ENCODE measurements around the gene SOST. TPM values are rescaled to one million over a fixed set of nuclear protein-coding genes. Genes with fewer than 3 reads are reported as not detected.
A peak's percentile ranks its signal among the peaks of the same experiment; 100 is the strongest.

The SOST gene
- total RNA-seq, 2 donors from 2014 or later: 45.2 to 55.4 TPM

DNA sequence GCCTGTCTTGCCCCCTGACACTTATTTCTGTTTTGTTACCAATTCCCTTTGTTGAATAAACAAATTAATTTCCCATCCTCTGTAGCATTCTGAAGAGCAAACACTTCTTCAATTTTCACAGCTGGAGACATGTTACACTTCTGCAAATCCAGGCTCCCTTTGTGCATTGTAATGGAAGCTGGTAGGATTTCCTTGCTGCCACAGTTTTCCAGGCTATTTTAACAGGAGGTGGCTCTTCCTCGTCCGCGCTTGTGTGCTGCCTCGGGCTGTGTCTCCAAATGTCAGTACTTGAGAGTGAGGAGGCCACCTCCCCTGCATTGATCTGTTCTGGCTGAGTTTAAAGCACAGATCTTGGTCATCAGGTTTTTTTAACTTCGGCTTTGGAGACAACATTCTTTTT, 40.0 kb downstream of the SOST start:
- TF ChIP-seq, protein P1, sequence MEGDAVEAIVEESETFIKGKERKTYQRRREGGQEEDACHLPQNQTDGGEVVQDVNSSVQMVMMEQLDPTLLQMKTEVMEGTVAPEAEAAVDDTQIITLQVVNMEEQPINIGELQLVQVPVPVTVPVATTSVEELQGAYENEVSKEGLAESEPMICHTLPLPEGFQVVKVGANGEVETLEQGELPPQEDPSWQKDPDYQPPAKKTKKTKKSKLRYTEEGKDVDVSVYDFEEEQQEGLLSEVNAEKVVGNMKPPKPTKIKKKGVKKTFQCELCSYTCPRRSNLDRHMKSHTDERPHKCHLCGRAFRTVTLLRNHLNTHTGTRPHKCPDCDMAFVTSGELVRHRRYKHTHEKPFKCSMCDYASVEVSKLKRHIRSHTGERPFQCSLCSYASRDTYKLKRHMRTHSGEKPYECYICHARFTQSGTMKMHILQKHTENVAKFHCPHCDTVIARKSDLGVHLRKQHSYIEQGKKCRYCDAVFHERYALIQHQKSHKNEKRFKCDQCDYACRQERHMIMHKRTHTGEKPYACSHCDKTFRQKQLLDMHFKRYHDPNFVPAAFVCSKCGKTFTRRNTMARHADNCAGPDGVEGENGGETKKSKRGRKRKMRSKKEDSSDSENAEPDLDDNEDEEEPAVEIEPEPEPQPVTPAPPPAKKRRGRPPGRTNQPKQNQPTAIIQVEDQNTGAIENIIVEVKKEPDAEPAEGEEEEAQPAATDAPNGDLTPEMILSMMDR (IDR thresholded peaks at IDR 0.05): no peak
- no peaks in the 10 kb centered on the region for H3K27me3 ChIP-seq (replicated peaks; ENCODE audit: insufficient read depth)
- no peak for ATAC-seq (ENCODE audit: insufficient number of reproducible peaks, low FRiP score, low read depth)
- peak overlapping the region in 1 of 2 donors; percentile 37 for H3K27ac ChIP-seq
- no peaks in the 10 kb centered on the region for H3K36me3 ChIP-seq
- DNase-seq (ENCODE audit: low spot score): no peak
- H3K4me1 ChIP-seq (ENCODE audit: control insufficient read depth in 1 of 2, low read depth in 2 of 2): peaks cover 11 to 26% of the 10 kb centered on the region in 2 donors
- H3K4me3 ChIP-seq: no peak overlapping the region
- H3K9me3 ChIP-seq: no peaks in the 10 kb centered on the region

DNA sequence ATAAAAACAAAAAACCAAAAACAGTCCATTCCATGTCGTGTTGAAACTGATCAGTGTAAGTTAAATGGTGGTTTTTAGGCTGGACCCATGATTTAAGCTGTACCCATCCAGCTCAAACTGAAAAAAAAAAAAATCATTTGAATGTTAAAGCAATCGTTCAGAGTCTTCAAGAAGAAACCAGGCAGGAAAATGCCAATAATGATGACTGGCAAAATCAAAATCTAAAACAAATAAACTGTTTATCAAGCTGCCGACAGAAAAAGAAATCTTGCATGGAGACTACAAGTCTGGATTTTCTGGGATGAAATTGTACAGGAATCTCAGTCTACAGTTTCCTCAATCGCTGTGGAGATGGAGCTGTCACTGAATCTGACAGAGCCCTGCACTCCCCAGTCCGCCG, 40.7 kb downstream of the SOST start:
- TF ChIP-seq, protein P1 (IDR thresholded peaks at IDR 0.05): no peak
- ATAC-seq (ENCODE audit: insufficient number of reproducible peaks, low FRiP score, low read depth) (no peak), DNase-seq (ENCODE audit: low spot score) (no peak)
- Histone ChIP-seq H3K36me3 (no peaks in the 10 kb centered on the region), H3K9me3 (no peaks in the 10 kb centered on the region), H3K4me3 (no peak overlapping the region), H3K27me3 (replicated peaks; ENCODE audit: insufficient read depth) (no peaks in the 10 kb centered on the region), H3K4me1 (ENCODE audit: control insufficient read depth in 1 of 2, low read depth in 2 of 2) (peaks cover 15 to 32% of the 10 kb centered on the region in 2 donors), H3K27ac (no peak overlapping the region)

DNA sequence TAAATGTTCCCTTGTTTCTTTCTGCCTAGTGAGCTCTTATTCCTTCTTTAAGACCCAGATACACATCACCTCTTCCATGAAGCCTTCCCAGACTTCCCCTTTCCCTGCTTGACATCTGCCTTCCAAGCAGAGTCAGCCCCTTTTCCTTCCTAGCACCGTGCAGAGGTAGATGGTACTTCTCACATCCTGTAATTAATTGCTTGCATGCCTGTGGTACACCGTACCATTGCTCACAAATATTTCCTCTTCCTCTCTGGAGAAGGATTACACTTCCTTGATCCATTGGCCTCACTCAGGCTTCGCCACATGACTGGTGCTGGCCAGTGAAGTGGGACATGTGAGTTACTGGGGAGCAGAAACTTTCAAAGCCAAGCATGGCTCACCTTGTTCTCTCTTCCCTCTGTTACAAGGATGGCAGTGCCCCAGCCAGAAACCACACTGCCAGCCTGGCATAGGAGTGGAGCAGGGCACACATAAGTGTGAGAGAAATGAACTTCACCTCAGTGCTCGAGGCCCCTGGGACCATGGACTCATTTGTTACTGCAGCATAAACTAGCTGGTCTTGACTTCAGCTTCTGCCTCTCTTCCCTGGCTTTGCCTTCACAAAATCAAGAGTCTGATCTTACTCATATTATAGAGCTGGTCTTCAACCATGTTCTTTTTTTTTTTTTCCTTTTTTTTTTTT, 44.0 kb downstream of the SOST start:
- no peaks in the 10 kb centered on the region for H3K27me3 ChIP-seq (replicated peaks; ENCODE audit: insufficient read depth)

DNA sequence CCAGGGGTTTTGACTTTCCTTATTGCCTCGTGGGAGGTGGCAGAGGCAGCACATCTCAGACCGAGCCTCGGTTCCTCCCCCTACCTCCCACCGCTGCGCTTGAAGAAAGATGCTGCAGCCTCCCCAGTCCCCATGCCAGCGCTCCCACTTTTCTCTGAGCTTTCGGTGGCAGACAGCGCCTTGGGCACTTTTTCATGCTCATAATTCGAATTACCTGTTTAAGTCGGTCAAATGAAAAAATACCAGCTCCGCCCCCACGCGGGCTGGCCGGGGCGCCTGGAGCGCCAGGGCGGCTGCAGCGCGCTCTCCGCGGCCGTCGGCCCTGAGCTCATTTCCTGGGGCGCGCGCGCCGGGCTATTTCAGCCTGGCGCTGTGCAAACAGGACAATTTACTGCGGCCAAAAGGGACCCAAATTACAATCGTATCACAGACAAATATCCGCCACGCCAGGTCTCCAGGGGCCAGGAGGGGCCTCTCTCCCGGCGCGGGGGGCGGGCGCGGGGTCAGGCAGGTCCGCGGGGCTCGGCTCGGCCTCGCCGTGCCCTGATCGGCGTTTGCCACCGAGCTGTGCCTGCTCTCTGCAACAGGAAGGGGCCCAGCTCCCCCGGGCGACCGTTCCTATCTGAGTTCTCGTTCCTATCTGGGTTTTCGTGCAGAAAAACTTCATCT, 45.0 kb downstream of the SOST start:
- DNase-seq (ENCODE audit: low spot score) (no peak), ATAC-seq (ENCODE audit: insufficient number of reproducible peaks, low FRiP score, low read depth) (no peak)
- TF ChIP-seq, protein P1 (IDR thresholded peaks at IDR 0.05): no peak
- Histone ChIP-seq H3K4me1 (ENCODE audit: control insufficient read depth in 1 of 2, low read depth in 2 of 2) (peaks cover 11 to 18% of the 10 kb centered on the region in 2 donors), H3K36me3 (no peaks in the 10 kb centered on the region), H3K9me3 (no peaks in the 10 kb centered on the region), H3K27ac (peak overlapping the region; percentile 70 to 76), H3K4me3 (peak overlapping the region; percentile 67), H3K27me3 (replicated peaks; ENCODE audit: insufficient read depth) (no peaks in the 10 kb centered on the region)

More for the DNA sequence above, 44.0 kb downstream of the SOST start:
- ATAC-seq (ENCODE audit: insufficient number of reproducible peaks, low FRiP score, low read depth) (no peak), DNase-seq (ENCODE audit: low spot score) (no peak)
- Histone ChIP-seq H3K27ac (peak overlapping the region; percentile 70 to 76), H3K36me3 (no peaks in the 10 kb centered on the region), H3K4me1 (ENCODE audit: control insufficient read depth in 1 of 2, low read depth in 2 of 2) (peaks cover 11 to 22% of the 10 kb centered on the region in 2 donors), H3K9me3 (no peaks in the 10 kb centered on the region), H3K4me3 (peak overlapping the region; percentile 67)
- TF ChIP-seq, protein P1 (IDR thresholded peaks at IDR 0.05): no peak

DNA sequence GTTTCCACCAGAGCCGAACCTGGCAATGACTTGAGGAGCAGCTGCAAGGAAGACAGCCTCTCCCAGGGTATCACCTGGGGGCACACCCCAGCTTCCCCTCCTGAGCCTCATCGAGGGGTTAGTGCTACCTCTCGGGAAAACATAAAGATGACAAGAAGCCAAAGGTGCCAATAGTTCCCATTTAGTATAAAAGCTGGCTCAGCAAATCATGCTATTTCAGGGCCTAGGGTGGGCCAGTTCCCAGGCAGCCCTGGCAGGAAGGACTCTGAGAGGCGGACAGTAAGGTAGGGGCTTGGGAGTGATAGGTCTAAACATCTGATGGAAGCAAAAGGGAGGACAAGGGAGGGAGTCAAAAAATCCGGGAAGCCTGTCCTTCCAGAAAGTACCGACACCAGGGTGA, 46.2 kb downstream of the SOST start:
- no peak overlapping the region for H3K4me3 ChIP-seq
- H3K27ac ChIP-seq: no peak overlapping the region
- H3K36me3 ChIP-seq: no peaks in the 10 kb centered on the region
- TF ChIP-seq, protein P1 (IDR thresholded peaks at IDR 0.05): no peak
- no peak for DNase-seq (ENCODE audit: low spot score)
- H3K4me1 ChIP-seq (ENCODE audit: control insufficient read depth in 1 of 2, low read depth in 2 of 2): peaks cover 11 to 18% of the 10 kb centered on the region in 2 donors
- no peaks in the 10 kb centered on the region for H3K27me3 ChIP-seq (replicated peaks; ENCODE audit: insufficient read depth)
- H3K9me3 ChIP-seq: no peaks in the 10 kb centered on the region
- no peak for ATAC-seq (ENCODE audit: insufficient number of reproducible peaks, low FRiP score, low read depth)

All from thoracic aorta (tissue), 2 donors.